OCI-M2 (cell line): ENCODE results near the gene HAL.
"Not testable (repeated sequence)": the region's sequence is repeated elsewhere in the genome, so short reads cannot be mapped to it uniquely, and the experiment has no call there.

Source experiments
- DNase-seq: peaks from one replicate; lab custom pipeline; 2025; ENCODE audit not compliant: unreplicated experiment; lab: John Stamatoyannopoulos, UW

The HAL gene

GRCh38 chr12:95977764-95978305 is 18.3 kb downstream of the HAL start:
- no peak for DNase-seq

GRCh38 chr12:95976416-95976832 is 19.7 kb downstream of the HAL start:
- no peak for DNase-seq

- no peak for DNase-seq
These were observed 20.7 kb downstream of the HAL start for GRCh38 chr12:95975491-95975890.

- DNase-seq: no peak
These were observed 21.8 kb downstream of the HAL start for GRCh38 chr12:95974358-95974757.

GRCh38 chr12:95972832-95973456 is 23.2 kb downstream of the HAL start:
- no peak for DNase-seq

GRCh38 chr12:95970905-95971304 is 25.2 kb downstream of the HAL start:
- no peak for DNase-seq

GRCh38 chr12:95969116-95969515 is 27.0 kb downstream of the HAL start:
- DNase-seq: not testable (repeated sequence)

GRCh38 chr12:95967301-95967700 is 28.8 kb downstream of the HAL start:
- DNase-seq: no peak

- no peak for DNase-seq
These were observed 29.8 kb downstream of the HAL start for GRCh38 chr12:95966287-95966870.

GRCh38 chr12:95963096-95963495 is 33.0 kb downstream of the HAL start:
- no peak for DNase-seq

- no peak for DNase-seq
These were observed 33.9 kb downstream of the HAL start for GRCh38 chr12:95962222-95962621.

- no peak for DNase-seq
These were observed 35.9 kb downstream of the HAL start for GRCh38 chr12:95960241-95960640.

- DNase-seq: no peak
These were observed 37.0 kb downstream of the HAL start for GRCh38 chr12:95959107-95959506.

GRCh38 chr12:95956557-95957145 is 39.5 kb downstream of the HAL start:
- no peak for DNase-seq

- no peak for DNase-seq
These were observed 40.5 kb downstream of the HAL start for GRCh38 chr12:95955549-95956159.

GRCh38 chr12:95953000-95953399 is 43.1 kb downstream of the HAL start:
- no peak for DNase-seq

- DNase-seq: no peak
These were observed 44.6 kb downstream of the HAL start for GRCh38 chr12:95951515-95951914.

GRCh38 chr12:95949477-95950206 is 46.5 kb downstream of the HAL start:
- DNase-seq: no peak

- DNase-seq: no peak
These were observed 51.9 kb downstream of the HAL start for GRCh38 chr12:95944108-95944704.

GRCh38 chr12:95943330-95943842 is 52.8 kb downstream of the HAL start, which contains the start of gene AMDHD1:
AMDHD1 (plus strand) TSS chr12:95943331; CDS start chr12:95943399, 68 bp downstream.
- DNase-seq: no peak
